T-helper 2 cell treated with Interferon-gamma antibody and Interleukin-4, amounts not matched to agents 5 μg/mL and 100 μg/mL, for 36 hours (primary cell): ENCODE data around the gene DELE1.

Source experiments
- DNase-seq: peaks from one replicate; pipeline ENCODE4 v3.0.0; 2021; ENCODE audit warnings: low spot score
- H3K27ac Mint-ChIP-seq: one replicate; pipeline ENCODE4 v1.8.0; 2021; ENCODE audit warnings: mild to moderate bottlenecking, mixed read lengths
- H3K27me3 Mint-ChIP-seq: one replicate; pipeline ENCODE4 v1.8.0; 2021; ENCODE audit warnings: low read depth, mixed read lengths
- H3K36me3 Mint-ChIP-seq: one replicate; pipeline ENCODE4 v1.8.0; 2021; ENCODE audit warnings: low read depth, mixed read lengths
- H3K4me1 Mint-ChIP-seq: one replicate; pipeline ENCODE4 v1.8.0; 2021; ENCODE audit warnings: low read depth, mixed read lengths
- H3K4me3 Mint-ChIP-seq: one replicate; pipeline ENCODE4 v1.8.0; 2022; ENCODE audit warnings: mild to moderate bottlenecking, moderate library complexity, mixed read lengths
- H3K9me3 Mint-ChIP-seq: one replicate; pipeline ENCODE4 v1.8.0; 2021; ENCODE audit warnings: mixed read lengths

Gene DELE1, protein sequence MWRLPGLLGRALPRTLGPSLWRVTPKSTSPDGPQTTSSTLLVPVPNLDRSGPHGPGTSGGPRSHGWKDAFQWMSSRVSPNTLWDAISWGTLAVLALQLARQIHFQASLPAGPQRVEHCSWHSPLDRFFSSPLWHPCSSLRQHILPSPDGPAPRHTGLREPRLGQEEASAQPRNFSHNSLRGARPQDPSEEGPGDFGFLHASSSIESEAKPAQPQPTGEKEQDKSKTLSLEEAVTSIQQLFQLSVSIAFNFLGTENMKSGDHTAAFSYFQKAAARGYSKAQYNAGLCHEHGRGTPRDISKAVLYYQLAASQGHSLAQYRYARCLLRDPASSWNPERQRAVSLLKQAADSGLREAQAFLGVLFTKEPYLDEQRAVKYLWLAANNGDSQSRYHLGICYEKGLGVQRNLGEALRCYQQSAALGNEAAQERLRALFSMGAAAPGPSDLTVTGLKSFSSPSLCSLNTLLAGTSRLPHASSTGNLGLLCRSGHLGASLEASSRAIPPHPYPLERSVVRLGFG

GRCh38 chr5:141923448-141924313 lies at the start of gene DELE1:
DELE1 (plus strand) TSS chr5:141923871; CDS start chr5:141923942, 71 bp downstream.
- Mint-ChIP-seq H3K4me1 (peaks cover 13% of the 10 kb centered on the region), H3K27ac (peak within 1 kb of the TSS; percentile 95), H3K36me3 (peaks cover 29% of the 10 kb centered on the region), H3K4me3 (peak within 1 kb of the TSS; percentile 95), H3K9me3 (no peaks in the 10 kb centered on the region), H3K27me3 (no peaks in the 10 kb centered on the region)
- peak; percentile 94 for DNase-seq

GRCh38 chr5:141873933-141874261 lies 49.8 kb upstream of the DELE1 start:
- peaks cover 71% of the 10 kb centered on the region for H3K27me3 Mint-ChIP-seq
- H3K4me1 Mint-ChIP-seq, result peaks cover 8% of the 10 kb centered on the region
- H3K4me3 Mint-ChIP-seq, result no peak overlapping the region
- DNase-seq, result no peak
- no peaks in the 10 kb centered on the region for H3K36me3 Mint-ChIP-seq
- H3K27ac Mint-ChIP-seq, result no peak overlapping the region
- H3K9me3 Mint-ChIP-seq, result no peaks in the 10 kb centered on the region

DNA sequence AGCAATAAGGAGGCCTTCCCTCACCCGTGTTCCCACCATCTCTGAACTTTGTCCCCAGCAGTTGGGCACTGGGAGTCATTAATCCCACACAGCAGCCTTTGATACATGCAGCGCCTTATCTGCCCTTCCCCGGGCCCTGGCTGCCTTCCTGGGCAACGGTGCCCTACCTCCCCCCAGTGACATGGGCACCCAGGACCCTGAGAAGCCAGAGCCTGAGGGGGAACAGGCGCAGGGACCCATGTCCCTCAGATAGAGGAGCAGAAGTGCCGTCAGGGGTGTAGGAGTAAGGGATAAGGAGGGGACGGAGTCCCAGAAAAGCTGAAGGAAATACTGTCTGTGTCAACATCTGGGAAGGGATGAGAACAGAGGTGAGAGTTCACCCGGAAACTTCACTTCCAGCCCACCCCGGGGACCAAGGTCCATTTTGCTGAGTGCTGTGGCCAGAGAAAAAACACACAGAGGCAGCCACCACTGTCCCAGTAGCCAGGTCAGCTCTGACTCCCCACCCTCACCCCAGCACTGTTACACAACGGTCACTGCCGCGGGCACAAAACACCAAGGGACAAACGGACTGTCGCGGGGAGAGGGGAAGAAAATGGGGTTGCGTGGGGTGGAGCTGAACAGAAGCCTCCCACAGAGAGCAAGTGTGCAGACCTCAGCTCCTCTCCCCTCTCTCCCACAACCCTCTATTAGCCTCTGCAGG lies 49.3 kb upstream of the DELE1 start:
- Mint-ChIP-seq H3K27me3 (peaks cover 76% of the 10 kb centered on the region), H3K4me3 (no peak overlapping the region), H3K36me3 (peaks cover 2% of the 10 kb centered on the region), H3K4me1 (peaks cover 12% of the 10 kb centered on the region), H3K27ac (no peak overlapping the region), H3K9me3 (no peaks in the 10 kb centered on the region)
- no peak for DNase-seq

- H3K4me1 Mint-ChIP-seq, result peaks cover 14% of the 10 kb centered on the region
- no peak overlapping the region for H3K4me3 Mint-ChIP-seq
- H3K36me3 Mint-ChIP-seq, result peaks cover 2% of the 10 kb centered on the region
- peaks cover 78% of the 10 kb centered on the region for H3K27me3 Mint-ChIP-seq
- no peak for DNase-seq
- no peaks in the 10 kb centered on the region for H3K9me3 Mint-ChIP-seq
- H3K27ac Mint-ChIP-seq, result no peak overlapping the region
Observed at GRCh38 chr5:141875022-141875740, 48.5 kb upstream of the DELE1 start.

- Mint-ChIP-seq H3K27me3 (peaks cover 78% of the 10 kb centered on the region), H3K9me3 (no peaks in the 10 kb centered on the region), H3K4me3 (no peak overlapping the region), H3K36me3 (peaks cover 2% of the 10 kb centered on the region), H3K4me1 (peaks cover 14% of the 10 kb centered on the region), H3K27ac (no peak overlapping the region)
- no peak for DNase-seq
Observed at GRCh38 chr5:141875795-141876627, 47.7 kb upstream of the DELE1 start.

GRCh38 chr5:141876628-141877355 lies 46.9 kb upstream of the DELE1 start:
- H3K27ac Mint-ChIP-seq, result no peak overlapping the region

GRCh38 chr5:141877356-141878185 lies 46.1 kb upstream of the DELE1 start:
- peaks cover 16% of the 10 kb centered on the region for H3K4me1 Mint-ChIP-seq
- H3K27me3 Mint-ChIP-seq, result peaks cover 81% of the 10 kb centered on the region
- H3K36me3 Mint-ChIP-seq, result peaks cover 2% of the 10 kb centered on the region
- H3K27ac Mint-ChIP-seq, result no peak overlapping the region
- H3K4me3 Mint-ChIP-seq, result peak overlapping the region; percentile 24
- H3K9me3 Mint-ChIP-seq, result no peaks in the 10 kb centered on the region
- DNase-seq, result no peak

More at GRCh38 chr5:141876628-141877355, 46.9 kb upstream of the DELE1 start:
- no peak for DNase-seq
- H3K36me3 Mint-ChIP-seq, result peaks cover 2% of the 10 kb centered on the region
- H3K9me3 Mint-ChIP-seq, result no peaks in the 10 kb centered on the region
- H3K4me3 Mint-ChIP-seq, result peak overlapping the region; percentile 24
- peaks cover 14% of the 10 kb centered on the region for H3K4me1 Mint-ChIP-seq
- H3K27me3 Mint-ChIP-seq, result peaks cover 80% of the 10 kb centered on the region

GRCh38 chr5:141878186-141878710 lies 45.4 kb upstream of the DELE1 start, which contains the start of gene PCDH1:
PCDH1 (minus strand) TSS chr5:141878410; CDS start chr5:141878262, 148 bp downstream.
- Mint-ChIP-seq H3K9me3 (no peaks in the 10 kb centered on the region), H3K4me1 (peaks cover 17% of the 10 kb centered on the region), H3K27ac (no peak within 1 kb of the TSS), H3K4me3 (peak within 1 kb of the TSS; percentile 69), H3K36me3 (peaks cover 2% of the 10 kb centered on the region), H3K27me3 (peaks cover 81% of the 10 kb centered on the region)
- DNase-seq, result no peak

DNA sequence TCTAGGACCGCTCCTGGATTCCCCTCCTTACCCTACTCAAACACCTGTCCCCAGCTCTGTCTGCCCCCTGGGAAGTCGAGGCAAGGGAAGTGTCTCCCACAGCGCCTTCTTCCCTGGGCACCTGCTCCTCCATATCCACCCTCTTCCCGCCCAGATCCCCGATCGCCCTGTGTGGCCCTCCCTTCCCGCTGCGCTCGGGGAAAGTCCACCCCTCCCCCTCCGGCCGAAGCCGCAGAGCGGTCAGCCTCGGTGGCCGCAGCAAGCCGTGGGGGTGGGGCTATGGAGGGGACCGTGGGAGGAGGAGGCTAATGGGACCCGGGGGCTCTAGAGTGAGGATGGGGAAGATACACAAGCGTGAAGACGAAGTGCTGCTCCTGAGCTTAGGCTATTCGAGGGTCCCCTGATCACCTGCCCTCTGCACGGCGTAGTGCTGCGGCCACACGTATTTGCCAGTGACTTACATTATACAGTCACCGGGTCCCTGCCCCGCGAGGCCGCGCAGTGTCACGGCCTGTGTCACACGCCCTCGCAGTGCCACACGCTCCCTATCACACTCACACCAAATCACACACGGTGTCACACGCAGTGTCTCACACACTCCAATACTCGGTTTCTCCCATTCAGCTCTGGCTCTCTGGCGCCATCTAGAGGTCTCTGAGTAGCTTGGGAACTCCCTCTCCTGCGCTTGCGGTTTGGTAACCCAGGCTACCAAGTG lies 44.8 kb upstream of the DELE1 start:
- peaks cover 2% of the 10 kb centered on the region for H3K36me3 Mint-ChIP-seq
- H3K9me3 Mint-ChIP-seq, result no peaks in the 10 kb centered on the region
- peak overlapping the region; percentile 69 for H3K4me3 Mint-ChIP-seq
- no peak overlapping the region for H3K27ac Mint-ChIP-seq
- peaks cover 82% of the 10 kb centered on the region for H3K27me3 Mint-ChIP-seq
- peaks cover 18% of the 10 kb centered on the region for H3K4me1 Mint-ChIP-seq
- peak; percentile 80 for DNase-seq

GRCh38 chr5:141879426-141879759 lies 44.3 kb upstream of the DELE1 start:
- no peak for DNase-seq
- no peaks in the 10 kb centered on the region for H3K9me3 Mint-ChIP-seq
- peak overlapping the region; percentile 69 for H3K4me3 Mint-ChIP-seq
- H3K27ac Mint-ChIP-seq, result peak overlapping the region; percentile 34
- peaks cover 19% of the 10 kb centered on the region for H3K4me1 Mint-ChIP-seq
- peaks cover 82% of the 10 kb centered on the region for H3K27me3 Mint-ChIP-seq
- peaks cover 2% of the 10 kb centered on the region for H3K36me3 Mint-ChIP-seq
